Esophagus muscularis mucosa (tissue), 3 donors: ENCODE measurements around the gene XYLT1.

Source experiments
- POLR2A ChIP-seq: fragments of 450-650 bp; IDR thresholded peaks from one replicate; pipeline ENCODE4 v1.6.1; 2017; ENCODE audit warnings: antibody characterized with exemption, moderate library complexity, mild to moderate bottlenecking, low read depth
- TF ChIP-seq, protein P1 (sequence below), 3 experiments: fragments of 200-600 bp in 2 of 3; fragments of 450-650 bp in 1 of 3; sonication (generic) in 2 of 3; IDR thresholded peaks; one replicate each; pipeline ENCODE4 v1.5.1; 2017 to 2019; ENCODE audit warnings: antibody characterized with exemption in 3 of 3, mild to moderate bottlenecking in 2 of 3, moderate library complexity in 1 of 3

- TF ChIP-seq, protein P1, sequence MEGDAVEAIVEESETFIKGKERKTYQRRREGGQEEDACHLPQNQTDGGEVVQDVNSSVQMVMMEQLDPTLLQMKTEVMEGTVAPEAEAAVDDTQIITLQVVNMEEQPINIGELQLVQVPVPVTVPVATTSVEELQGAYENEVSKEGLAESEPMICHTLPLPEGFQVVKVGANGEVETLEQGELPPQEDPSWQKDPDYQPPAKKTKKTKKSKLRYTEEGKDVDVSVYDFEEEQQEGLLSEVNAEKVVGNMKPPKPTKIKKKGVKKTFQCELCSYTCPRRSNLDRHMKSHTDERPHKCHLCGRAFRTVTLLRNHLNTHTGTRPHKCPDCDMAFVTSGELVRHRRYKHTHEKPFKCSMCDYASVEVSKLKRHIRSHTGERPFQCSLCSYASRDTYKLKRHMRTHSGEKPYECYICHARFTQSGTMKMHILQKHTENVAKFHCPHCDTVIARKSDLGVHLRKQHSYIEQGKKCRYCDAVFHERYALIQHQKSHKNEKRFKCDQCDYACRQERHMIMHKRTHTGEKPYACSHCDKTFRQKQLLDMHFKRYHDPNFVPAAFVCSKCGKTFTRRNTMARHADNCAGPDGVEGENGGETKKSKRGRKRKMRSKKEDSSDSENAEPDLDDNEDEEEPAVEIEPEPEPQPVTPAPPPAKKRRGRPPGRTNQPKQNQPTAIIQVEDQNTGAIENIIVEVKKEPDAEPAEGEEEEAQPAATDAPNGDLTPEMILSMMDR (IDR thresholded peaks at IDR 0.05), result no peak
- no peak for TF ChIP-seq POLR2A
Observed at GRCh38 chr16:17404941-17405689, 65.6 kb downstream of the XYLT1 start.
